Esophagus squamous epithelium (tissue), 5 donors: Measurements from ENCODE around the gene NCBP2L. TPM values are rescaled to one million over a fixed set of nuclear protein-coding genes. Genes with fewer than 3 reads are reported as not detected.
A peak's percentile ranks its signal among the peaks of the same experiment; 100 is the strongest.

Experiments
- DNase-seq: peaks from one replicate; lab custom pipeline; 2025; lab: John Stamatoyannopoulos, UW
- H3K27ac ChIP-seq, 4 donors: fragments of 200-600 bp; sonication (generic); one replicate each; pipeline ENCODE4 v1.5.1; 2016 to 2019; ENCODE audit warnings: mild to moderate bottlenecking in 1 of 4
- H3K27me3 ChIP-seq, 4 donors: fragments of 200-600 bp; sonication (generic); 1 replicate in 3 of 4; 2 replicates in 1 of 4; pipeline versions ENCODE4 v1.5.1 to v1.6.0; 2017 to 2021; ENCODE audit warnings: antibody characterized with exemption in 1 of 4
- H3K36me3 ChIP-seq, 3 donors: fragments of 200-600 bp; sonication (generic); one replicate each; pipeline ENCODE4 v1.5.1; 2016 to 2019
- H3K4me1 ChIP-seq, 3 donors: fragments of 200-600 bp; sonication (generic); one replicate each; pipeline ENCODE4 v1.5.1; 2017 to 2019
- H3K4me3 ChIP-seq, 4 donors: fragments of 200-600 bp; sonication (generic); 1 replicate in 3 of 4; 2 replicates in 1 of 4; pipeline ENCODE4 v1.5.1; 2016 to 2019; ENCODE audit warnings: mild to moderate bottlenecking in 2 of 4, moderate library complexity in 1 of 4
- H3K9me3 ChIP-seq, 3 donors: fragments of 200-600 bp; sonication (generic); one replicate each; pipeline ENCODE4 v1.5.1; 2016 to 2019
- CTCF ChIP-seq, 6 experiments: fragments of 450-650 bp in 4 of 6; fragments of 200-600 bp in 2 of 6; sonication (generic) in 2 of 6; IDR thresholded peaks; one replicate each; pipeline ENCODE4 v1.5.1; 2016 to 2019; ENCODE audit warnings: antibody characterized with exemption in 6 of 6, mild to moderate bottlenecking in 4 of 6, moderate library complexity in 4 of 6
- POLR2A ChIP-seq, 4 donors: fragments of 450-650 bp; IDR thresholded peaks; one replicate each; pipeline ENCODE4 v1.6.1; 2017; ENCODE audit warnings: antibody characterized with exemption in 4 of 4, mild to moderate bottlenecking in 4 of 4, moderate library complexity in 3 of 4
- WGBS, 2 donors: methylation state at CpG; one replicate each; pipeline ENCODE4 v1.1.5; 2018; 5-methylcytosine and 5-hydroxymethylcytosine counted together
- intact Hi-C: fragments of 100-400 bp; cut with DNase I; formaldehyde crosslinking; loops from one replicate; pipeline ENCODE4 v1.15.0; 2022
- total RNA-seq, 4 donors: library from RNA; depleted of rRNA; stranded (reverse); fragments of >200 nt; gene quantifications; one replicate each; pipeline ENCODE4 v1.1.0, GENCODE V29; 2016
- donor health status: DM: yes; HTN: yes; CAD: no.

The NCBP2L gene
- total RNA-seq, 4 donors from 2014 or later = not detected

GRCh38 chrX:107750263-107750662, 27.3 kb upstream of the NCBP2L start:
- Histone ChIP-seq H3K9me3 (no peaks in the 10 kb centered on the region), H3K4me3 (no peak overlapping the region), H3K36me3 (no peaks in the 10 kb centered on the region), H3K27me3 (no peaks in the 10 kb centered on the region), H3K4me1 (peaks cover 8 to 60% (median 22%) of the 10 kb centered on the region in 3 donors), H3K27ac (peak overlapping the region in 2 of 4 donors; percentile 10 to 84)
- intact Hi-C loops = no loop called here
- 91 to 96% methylated on average over 5 to 6 of the region's 6 CpGs for WGBS, 2 donors
- no peak for DNase-seq
- TF ChIP-seq CTCF (IDR thresholded peaks at IDR 0.05) (no peak), POLR2A (IDR thresholded peaks at IDR 0.05) (no peak)

- H3K27ac ChIP-seq = peak overlapping the region in 2 of 4 donors; percentile 10 to 13
- WGBS, 2 donors = 63 to 66% methylated on average over 7 of the region's 7 CpGs
- TF ChIP-seq POLR2A (IDR thresholded peaks at IDR 0.05) = no peak
- no peak for TF ChIP-seq CTCF (IDR thresholded peaks at IDR 0.05)
Measured at GRCh38 chrX:107750861-107751445, 26.6 kb upstream of the NCBP2L start.

GRCh38 chrX:107752043-107752442, 25.5 kb upstream of the NCBP2L start:
- WGBS, 2 donors = 83 to 93% methylated on average over 3 of the region's 3 CpGs
- Histone ChIP-seq H3K9me3 (no peaks in the 10 kb centered on the region), H3K27ac (peak overlapping the region in 1 of 4 donors; percentile 14), H3K4me3 (no peak overlapping the region), H3K36me3 (no peaks in the 10 kb centered on the region), H3K27me3 (no peaks in the 10 kb centered on the region), H3K4me1 (peaks cover 8 to 43% (median 20%) of the 10 kb centered on the region in 3 donors)
- no peak for TF ChIP-seq CTCF (IDR thresholded peaks at IDR 0.05)
- no peak for TF ChIP-seq POLR2A (IDR thresholded peaks at IDR 0.05)
- intact Hi-C loops = no loop called here
- no peak for DNase-seq

More at GRCh38 chrX:107750861-107751445, 26.6 kb upstream of the NCBP2L start:
- no peaks in the 10 kb centered on the region for H3K27me3 ChIP-seq
- H3K9me3 ChIP-seq = no peaks in the 10 kb centered on the region
- DNase-seq = no peak
- no peak overlapping the region for H3K4me3 ChIP-seq
- H3K36me3 ChIP-seq = no peaks in the 10 kb centered on the region
- intact Hi-C loops = no loop called here
- H3K4me1 ChIP-seq = peaks cover 8 to 54% (median 22%) of the 10 kb centered on the region in 3 donors

- Histone ChIP-seq H3K9me3 (no peaks in the 10 kb centered on the region), H3K4me1 (peaks cover 8 to 37% (median 15%) of the 10 kb centered on the region in 3 donors), H3K4me3 (no peak overlapping the region), H3K27ac (peak overlapping the region in 2 of 4 donors; percentile 9 to 14), H3K36me3 (no peaks in the 10 kb centered on the region), H3K27me3 (no peaks in the 10 kb centered on the region)
- intact Hi-C loops = no loop called here
- WGBS, 2 donors = 70 to 80% methylated on average over 2 to 3 of the region's 3 CpGs
- DNase-seq = no peak
- TF ChIP-seq CTCF (IDR thresholded peaks at IDR 0.05) = no peak
- TF ChIP-seq POLR2A (IDR thresholded peaks at IDR 0.05) = no peak
Measured at GRCh38 chrX:107752714-107753113, 24.8 kb upstream of the NCBP2L start.

- H3K27me3 ChIP-seq = no peaks in the 10 kb centered on the region
- H3K27ac ChIP-seq = peak overlapping the region in 2 of 4 donors; percentile 9 to 14
- peaks cover 3 to 32% (median 11%) of the 10 kb centered on the region in 3 donors for H3K4me1 ChIP-seq
- no peaks in the 10 kb centered on the region for H3K36me3 ChIP-seq
- no peaks in the 10 kb centered on the region for H3K9me3 ChIP-seq
- TF ChIP-seq POLR2A (IDR thresholded peaks at IDR 0.05) (no peak), CTCF (IDR thresholded peaks at IDR 0.05) (no peak)
- no peak overlapping the region for H3K4me3 ChIP-seq
- DNase-seq = no peak
- intact Hi-C loops = no loop called here
- 33 to 53% methylated on average over 4 of the region's 4 CpGs for WGBS, 2 donors
Measured at GRCh38 chrX:107753187-107753586, 24.3 kb upstream of the NCBP2L start.
